GM23338 (cell line): Measurements from ENCODE around the gene PLCH2. TPM values are rescaled to one million over a fixed set of nuclear protein-coding genes. Genes with fewer than 3 reads are reported as not detected.
"Not testable (repeated sequence)": the region's sequence is repeated elsewhere in the genome, so short reads cannot be mapped to it uniquely, and the experiment has no call there.

ENCODE experiments used
- ATAC-seq: fragments of 200-7000 bp; cut with Tn5 transposase; 3 replicates; pipeline ENCODE4 v1.9.1; 2020
- DNase-seq: peaks from one replicate; pipeline ENCODE4 v3.0.0-alpha.2; 2015; ENCODE audit warnings: low spot score
- H2AFZ ChIP-seq: fragments of 200-600 bp; sonication (generic); 2 replicates; pipeline ENCODE4 v1.8.0; 2016; ENCODE audit warnings: antibody characterized with exemption, mild to moderate bottlenecking, moderate library complexity
- H3F3A ChIP-seq: fragments of 200-600 bp; sonication (generic); replicated peaks from 2 replicates; pipeline ENCODE4 v1.8.0; 2017; ENCODE audit warnings: antibody characterized with exemption, mixed run types, low read depth
- H3K27ac ChIP-seq: fragments of 200-600 bp; sonication (generic); 2 replicates; pipeline ENCODE4 v1.6.1; 2016; ENCODE audit warnings: low read depth
- H3K27me3 ChIP-seq: fragments of 200-600 bp; sonication (generic); 2 replicates; pipeline ENCODE4 v1.8.0; 2016; ENCODE audit warnings: mild to moderate bottlenecking, mixed run types, moderate library complexity; ENCODE audit not compliant: insufficient read depth
- H3K36me3 ChIP-seq: fragments of 200-600 bp; sonication (generic); 2 replicates; pipeline ENCODE4 v1.8.0; 2016; ENCODE audit warnings: mild to moderate bottlenecking; ENCODE audit not compliant: insufficient read depth
- H3K4me1 ChIP-seq: fragments of 200-600 bp; sonication (generic); 2 replicates; pipeline ENCODE4 v1.8.0; 2016; ENCODE audit warnings: mild to moderate bottlenecking, moderate library complexity; ENCODE audit not compliant: insufficient read depth
- H3K4me2 ChIP-seq: fragments of 200-600 bp; sonication (generic); 2 replicates; pipeline ENCODE4 v1.7.1; 2017; ENCODE audit warnings: mixed run types
- H3K4me3 ChIP-seq: fragments of 200-600 bp; sonication (generic); 2 replicates; pipeline ENCODE4 v1.6.1; 2016; ENCODE audit warnings: mixed run types
- H3K79me2 ChIP-seq: fragments of 200-600 bp; sonication (generic); replicated peaks from 2 replicates; pipeline ENCODE4 v1.8.0; 2017; ENCODE audit warnings: mild to moderate bottlenecking; ENCODE audit not compliant: insufficient read depth
- H3K9me2 ChIP-seq: fragments of 200-600 bp; sonication (generic); 2 replicates; pipeline ENCODE4 v1.8.0; 2017; ENCODE audit not compliant: insufficient read depth
- H4K20me1 ChIP-seq: fragments of 200-600 bp; sonication (generic); replicated peaks from 2 replicates; pipeline ENCODE4 v1.8.0; 2017; ENCODE audit warnings: mild to moderate bottlenecking; ENCODE audit not compliant: insufficient read depth
- H3K27ac Mint-ChIP-seq: 2 replicates; pipeline ENCODE4 v1.8.0; 2020; ENCODE audit warnings: inconsistent platforms, mild to moderate bottlenecking, moderate library complexity, mixed read lengths
- H3K27me3 Mint-ChIP-seq: 3 replicates; pipeline ENCODE4 v1.8.0; 2022; ENCODE audit warnings: low read depth, mild to moderate bottlenecking, moderate library complexity, mixed read lengths, inconsistent platforms; ENCODE audit not compliant: insufficient read depth, poor library complexity
- H3K36me3 Mint-ChIP-seq: 3 replicates; pipeline ENCODE4 v1.8.0; 2021; ENCODE audit warnings: low read depth, mild to moderate bottlenecking, inconsistent platforms, moderate library complexity, mixed read lengths
- H3K4me1 Mint-ChIP-seq: 3 replicates; pipeline ENCODE4 v1.8.0; 2020; ENCODE audit warnings: mild to moderate bottlenecking, inconsistent platforms, mixed read lengths
- H3K4me3 Mint-ChIP-seq: 3 replicates; pipeline ENCODE4 v1.8.0; 2021; ENCODE audit warnings: moderate library complexity, mild to moderate bottlenecking, inconsistent platforms, mixed read lengths
- H3K9me3 Mint-ChIP-seq: 3 replicates; pipeline ENCODE4 v1.8.0; 2020; ENCODE audit warnings: moderate library complexity, mild to moderate bottlenecking, inconsistent platforms, mixed read lengths
- CREB1 ChIP-seq: fragments of 250-450 bp; sonication (Bioruptor Pico); IDR thresholded peaks from 2 replicates; pipeline ENCODE4 v1.5.0; 2020; ENCODE audit warnings: low read depth, mild to moderate bottlenecking, moderate library complexity
- CTCF ChIP-seq, 2 experiments: fragments of 200-600 bp in 1 of 2; sonication (generic) in 1 of 2; conservative IDR thresholded peaks; 2 replicates each; pipeline versions ENCODE4 v1.5.1 to v1.6.1; 2016 to 2017; ENCODE audit warnings: antibody characterized with exemption in 2 of 2, low read depth in 2 of 2, mild to moderate bottlenecking in 2 of 2, moderate library complexity in 1 of 2
- EZH2phosphoT487 ChIP-seq: fragments of 200-600 bp; sonication (generic); IDR thresholded peaks from one replicate; pipeline ENCODE4 v1.8.1; 2018; ENCODE audit warnings: antibody characterized with exemption; ENCODE audit not compliant: unreplicated experiment
- REST ChIP-seq: IDR thresholded peaks from one replicate; pipeline ENCODE4 v1.6.1; 2018; ENCODE audit warnings: antibody characterized with exemption; ENCODE audit not compliant: unreplicated experiment
- STAT1 ChIP-seq: IDR thresholded peaks from one replicate; pipeline ENCODE4 v1.6.1; 2016; ENCODE audit warnings: antibody characterized with exemption; ENCODE audit not compliant: unreplicated experiment
- ZNF114 ChIP-seq: fragments of 250-450 bp; sonication (Bioruptor Pico); IDR thresholded peaks from 2 replicates; pipeline ENCODE4 v1.5.0; 2020; ENCODE audit warnings: mild to moderate bottlenecking, moderate library complexity
- polyA plus RNA-seq: library from polyadenylated mRNA; unstranded; fragments of >200 nt; fragmentation: Nextera tagmentation; extraction: Ambion mirVana; gene quantifications from 2 replicates; pipeline ENCODE4 v1.2.1, GENCODE V29; 2016
- total RNA-seq: library from RNA; depleted of rRNA; stranded (reverse); fragments of >200 nt; shearing (Covaris generic); gene quantifications from 2 replicates; pipeline ENCODE4 v1.2.3, GENCODE V29; 2014
- TF ChIP-seq, protein P1 (sequence below): fragments of 250-450 bp; sonication (Bioruptor Pico); IDR thresholded peaks from 2 replicates; pipeline ENCODE4 v1.5.0; 2020; ENCODE audit warnings: mild to moderate bottlenecking, moderate library complexity

Gene PLCH2
- total and polyA plus RNA-seq, 2 experiments from 2014 or later: 0.31 TPM; not detected in 1

GRCh38 chr1:2552189-2552588 is 76.1 kb downstream of the PLCH2 start:
- DNase-seq (no peak), ATAC-seq (no peak)
- Histone ChIP-seq H3K79me2 (no peaks in the 10 kb centered on the region), H3K4me3 (no peak overlapping the region), H3K27ac (no peak overlapping the region), H3K4me2 (no peak overlapping the region), H3K27me3 (no peaks in the 10 kb centered on the region), H3F3A (peaks cover 4% of the 10 kb centered on the region; the same call in 1 of the 2 replicates), H2AFZ (no peak overlapping the region), H3K4me1 (peaks cover 7% of the 10 kb centered on the region; the same call in 1 of the 2 replicates), H3K9me2 (no peaks in the 10 kb centered on the region), H3K36me3 (no peaks in the 10 kb centered on the region), H4K20me1 (no peaks in the 10 kb centered on the region)
- Mint-ChIP-seq H3K36me3 (no peaks in the 10 kb centered on the region), H3K27me3 (peaks cover 2% of the 10 kb centered on the region), H3K9me3 (no peaks in the 10 kb centered on the region), H3K4me3 (no peak overlapping the region), H3K4me1 (peaks cover 8% of the 10 kb centered on the region; the same call in 2 of the 3 replicates), H3K27ac (no peak overlapping the region)
- TF ChIP-seq ZNF114 (no peak), REST (no peak), EZH2phosphoT487 (no peak), CTCF (conservative IDR thresholded peaks at IDR 0.05; ENCODE audit: low read depth in 2 of 2) (no peak), CREB1 (CRISPR knock-in tag) (no peak), STAT1 (no peak)
- TF ChIP-seq, protein P1, sequence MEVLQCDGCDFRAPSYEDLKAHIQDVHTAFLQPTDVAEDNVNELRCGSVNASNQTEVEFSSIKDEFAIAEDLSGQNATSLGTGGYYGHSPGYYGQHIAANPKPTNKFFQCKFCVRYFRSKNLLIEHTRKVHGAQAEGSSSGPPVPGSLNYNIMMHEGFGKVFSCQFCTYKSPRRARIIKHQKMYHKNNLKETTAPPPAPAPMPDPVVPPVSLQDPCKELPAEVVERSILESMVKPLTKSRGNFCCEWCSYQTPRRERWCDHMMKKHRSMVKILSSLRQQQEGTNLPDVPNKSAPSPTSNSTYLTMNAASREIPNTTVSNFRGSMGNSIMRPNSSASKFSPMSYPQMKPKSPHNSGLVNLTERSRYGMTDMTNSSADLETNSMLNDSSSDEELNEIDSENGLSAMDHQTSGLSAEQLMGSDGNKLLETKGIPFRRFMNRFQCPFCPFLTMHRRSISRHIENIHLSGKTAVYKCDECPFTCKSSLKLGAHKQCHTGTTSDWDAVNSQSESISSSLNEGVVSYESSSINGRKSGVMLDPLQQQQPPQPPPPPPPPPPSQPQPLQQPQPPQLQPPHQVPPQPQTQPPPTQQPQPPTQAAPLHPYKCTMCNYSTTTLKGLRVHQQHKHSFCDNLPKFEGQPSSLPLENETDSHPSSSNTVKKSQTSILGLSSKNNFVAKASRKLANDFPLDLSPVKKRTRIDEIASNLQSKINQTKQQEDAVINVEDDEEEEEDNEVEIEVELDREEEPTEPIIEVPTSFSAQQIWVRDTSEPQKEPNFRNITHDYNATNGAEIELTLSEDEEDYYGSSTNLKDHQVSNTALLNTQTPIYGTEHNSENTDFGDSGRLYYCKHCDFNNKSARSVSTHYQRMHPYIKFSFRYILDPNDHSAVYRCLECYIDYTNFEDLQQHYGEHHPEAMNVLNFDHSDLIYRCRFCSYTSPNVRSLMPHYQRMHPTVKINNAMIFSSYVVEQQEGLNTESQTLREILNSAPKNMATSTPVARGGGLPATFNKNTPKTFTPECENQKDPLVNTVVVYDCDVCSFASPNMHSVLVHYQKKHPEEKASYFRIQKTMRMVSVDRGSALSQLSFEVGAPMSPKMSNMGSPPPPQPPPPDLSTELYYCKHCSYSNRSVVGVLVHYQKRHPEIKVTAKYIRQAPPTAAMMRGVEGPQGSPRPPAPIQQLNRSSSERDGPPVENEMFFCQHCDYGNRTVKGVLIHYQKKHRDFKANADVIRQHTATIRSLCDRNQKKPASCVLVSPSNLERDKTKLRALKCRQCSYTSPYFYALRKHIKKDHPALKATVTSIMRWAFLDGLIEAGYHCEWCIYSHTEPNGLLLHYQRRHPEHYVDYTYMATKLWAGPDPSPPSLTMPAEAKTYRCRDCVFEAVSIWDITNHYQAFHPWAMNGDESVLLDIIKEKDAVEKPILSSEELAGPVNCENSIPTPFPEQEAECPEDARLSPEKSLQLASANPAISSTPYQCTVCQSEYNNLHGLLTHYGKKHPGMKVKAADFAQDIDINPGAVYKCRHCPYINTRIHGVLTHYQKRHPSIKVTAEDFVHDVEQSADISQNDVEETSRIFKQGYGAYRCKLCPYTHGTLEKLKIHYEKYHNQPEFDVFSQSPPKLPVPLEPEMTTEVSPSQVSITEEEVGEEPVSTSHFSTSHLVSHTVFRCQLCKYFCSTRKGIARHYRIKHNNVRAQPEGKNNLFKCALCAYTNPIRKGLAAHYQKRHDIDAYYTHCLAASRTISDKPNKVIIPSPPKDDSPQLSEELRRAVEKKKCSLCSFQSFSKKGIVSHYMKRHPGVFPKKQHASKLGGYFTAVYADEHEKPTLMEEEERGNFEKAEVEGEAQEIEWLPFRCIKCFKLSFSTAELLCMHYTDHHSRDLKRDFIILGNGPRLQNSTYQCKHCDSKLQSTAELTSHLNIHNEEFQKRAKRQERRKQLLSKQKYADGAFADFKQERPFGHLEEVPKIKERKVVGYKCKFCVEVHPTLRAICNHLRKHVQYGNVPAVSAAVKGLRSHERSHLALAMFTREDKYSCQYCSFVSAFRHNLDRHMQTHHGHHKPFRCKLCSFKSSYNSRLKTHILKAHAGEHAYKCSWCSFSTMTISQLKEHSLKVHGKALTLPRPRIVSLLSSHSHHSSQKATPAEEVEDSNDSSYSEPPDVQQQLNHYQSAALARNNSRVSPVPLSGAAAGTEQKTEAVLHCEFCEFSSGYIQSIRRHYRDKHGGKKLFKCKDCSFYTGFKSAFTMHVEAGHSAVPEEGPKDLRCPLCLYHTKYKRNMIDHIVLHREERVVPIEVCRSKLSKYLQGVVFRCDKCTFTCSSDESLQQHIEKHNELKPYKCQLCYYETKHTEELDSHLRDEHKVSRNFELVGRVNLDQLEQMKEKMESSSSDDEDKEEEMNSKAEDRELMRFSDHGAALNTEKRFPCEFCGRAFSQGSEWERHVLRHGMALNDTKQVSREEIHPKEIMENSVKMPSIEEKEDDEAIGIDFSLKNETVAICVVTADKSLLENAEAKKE: no peak

GRCh38 chr1:2553076-2553475 is 77.0 kb downstream of the PLCH2 start:
- not testable (repeated sequence) for H2AFZ ChIP-seq, H3K4me1 Mint-ChIP-seq, DNase-seq

More at GRCh38 chr1:2553076-2553475, 77.0 kb downstream of the PLCH2 start:
- not testable (repeated sequence) for H3K27me3 Mint-ChIP-seq, H3K27me3 ChIP-seq, H3K27ac Mint-ChIP-seq, H3K9me3 Mint-ChIP-seq, H3K36me3 Mint-ChIP-seq, H3K36me3 ChIP-seq, H3K4me3 Mint-ChIP-seq, H3K4me1 ChIP-seq, H3K27ac ChIP-seq, H3K4me2 ChIP-seq, H4K20me1 ChIP-seq, H3K79me2 ChIP-seq, H3K9me2 ChIP-seq, H3F3A ChIP-seq, H3K4me3 ChIP-seq, ATAC-seq
